OCI-LY3 (cell line): ENCODE results near the gene KLHL10.

Experiments
- EZH2phosphoT487 ChIP-seq: fragments of 200-600 bp; shearing (Covaris generic); IDR thresholded peaks from 2 replicates; pipeline ENCODE4 v1.6.1; 2018; ENCODE audit warnings: antibody characterized with exemption, mixed run types, low read depth
- TF ChIP-seq, protein P1 (sequence below): fragments of 200-600, 300-600 bp; sonication (generic); IDR thresholded peaks from 2 replicates; pipeline ENCODE4 v1.5.1; 2014; ENCODE audit warnings: antibody characterized with exemption, low read length, low read depth

DNA sequence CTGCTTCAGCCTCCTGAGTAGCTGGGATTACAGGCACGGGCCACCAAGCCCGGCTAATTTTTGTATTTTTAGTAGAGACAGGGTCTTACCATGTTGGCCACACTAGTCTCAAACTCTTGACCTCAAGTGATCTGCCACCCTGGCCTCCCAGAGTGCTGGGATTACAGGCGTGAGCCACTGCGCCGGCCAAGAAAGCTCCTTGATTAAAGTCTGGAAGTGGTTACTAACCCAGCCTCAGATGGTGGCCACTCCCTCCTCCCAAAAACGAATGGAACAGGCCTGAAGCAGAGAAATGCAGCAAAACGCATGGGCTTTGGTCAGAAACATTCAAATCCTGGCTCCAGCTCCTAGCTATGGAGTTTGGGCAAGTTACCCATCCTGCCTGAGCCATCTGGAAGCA, 13.5 kb upstream of the KLHL10 start:
- TF ChIP-seq, protein P1, sequence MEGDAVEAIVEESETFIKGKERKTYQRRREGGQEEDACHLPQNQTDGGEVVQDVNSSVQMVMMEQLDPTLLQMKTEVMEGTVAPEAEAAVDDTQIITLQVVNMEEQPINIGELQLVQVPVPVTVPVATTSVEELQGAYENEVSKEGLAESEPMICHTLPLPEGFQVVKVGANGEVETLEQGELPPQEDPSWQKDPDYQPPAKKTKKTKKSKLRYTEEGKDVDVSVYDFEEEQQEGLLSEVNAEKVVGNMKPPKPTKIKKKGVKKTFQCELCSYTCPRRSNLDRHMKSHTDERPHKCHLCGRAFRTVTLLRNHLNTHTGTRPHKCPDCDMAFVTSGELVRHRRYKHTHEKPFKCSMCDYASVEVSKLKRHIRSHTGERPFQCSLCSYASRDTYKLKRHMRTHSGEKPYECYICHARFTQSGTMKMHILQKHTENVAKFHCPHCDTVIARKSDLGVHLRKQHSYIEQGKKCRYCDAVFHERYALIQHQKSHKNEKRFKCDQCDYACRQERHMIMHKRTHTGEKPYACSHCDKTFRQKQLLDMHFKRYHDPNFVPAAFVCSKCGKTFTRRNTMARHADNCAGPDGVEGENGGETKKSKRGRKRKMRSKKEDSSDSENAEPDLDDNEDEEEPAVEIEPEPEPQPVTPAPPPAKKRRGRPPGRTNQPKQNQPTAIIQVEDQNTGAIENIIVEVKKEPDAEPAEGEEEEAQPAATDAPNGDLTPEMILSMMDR: no peak
- no peak for TF ChIP-seq EZH2phosphoT487
